Measurements from ENCODE around the gene TSPAN16.

GRCh38 chr19:11261971-11262839 is 33.8 kb upstream of the TSPAN16 start, which contains the start of gene DOCK6:
- peak in 4 of 6 experiments; percentile 11 to 53 (median 22) for TF ChIP-seq CTCF (IDR thresholded peaks at IDR 0.05)
- no peak for TF ChIP-seq POLR2A (IDR thresholded peaks at IDR 0.05)

Measured in esophagus squamous epithelium (tissue), 4 donors.